Ovary (tissue), 3 donors: ENCODE measurements around the gene RNF212.

Experiments used
- POLR2A ChIP-seq: fragments of 450-650 bp; IDR thresholded peaks from one replicate; pipeline ENCODE4 v1.6.1; 2017; ENCODE audit warnings: antibody characterized with exemption, mild to moderate bottlenecking, moderate library complexity
- TF ChIP-seq, protein P1 (sequence below), 3 donors: fragments of 450-650 bp in 2 of 3; fragments of 200-600 bp in 1 of 3; IDR thresholded peaks; one replicate each; pipeline versions ENCODE4 v1.5.1 to v1.8.0; 2016 to 2022; ENCODE audit warnings: antibody characterized with exemption in 3 of 3, mild to moderate bottlenecking in 1 of 3
- donor health status: DM: no; HTN: no; CAD: no.

DNA sequence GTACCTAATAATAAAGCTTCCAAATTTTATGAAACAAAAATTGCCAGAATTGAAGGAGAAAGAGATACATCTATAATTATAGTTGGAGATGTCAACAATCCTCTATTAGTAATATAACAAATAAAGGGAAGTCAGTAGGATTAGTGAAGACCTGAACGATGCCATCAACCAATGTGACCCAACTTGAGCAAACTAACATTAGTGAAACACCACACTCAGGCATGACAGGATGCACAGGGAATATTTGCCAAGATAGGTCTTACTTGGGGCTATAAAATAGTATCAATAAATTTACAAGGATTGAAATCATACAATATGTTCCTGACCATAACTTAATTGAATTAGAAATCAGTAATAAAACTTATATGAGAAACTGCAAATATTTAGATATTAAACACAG, 47.0 kb upstream of the RNF212 start:
- no peak for TF ChIP-seq POLR2A
- TF ChIP-seq, protein P1, sequence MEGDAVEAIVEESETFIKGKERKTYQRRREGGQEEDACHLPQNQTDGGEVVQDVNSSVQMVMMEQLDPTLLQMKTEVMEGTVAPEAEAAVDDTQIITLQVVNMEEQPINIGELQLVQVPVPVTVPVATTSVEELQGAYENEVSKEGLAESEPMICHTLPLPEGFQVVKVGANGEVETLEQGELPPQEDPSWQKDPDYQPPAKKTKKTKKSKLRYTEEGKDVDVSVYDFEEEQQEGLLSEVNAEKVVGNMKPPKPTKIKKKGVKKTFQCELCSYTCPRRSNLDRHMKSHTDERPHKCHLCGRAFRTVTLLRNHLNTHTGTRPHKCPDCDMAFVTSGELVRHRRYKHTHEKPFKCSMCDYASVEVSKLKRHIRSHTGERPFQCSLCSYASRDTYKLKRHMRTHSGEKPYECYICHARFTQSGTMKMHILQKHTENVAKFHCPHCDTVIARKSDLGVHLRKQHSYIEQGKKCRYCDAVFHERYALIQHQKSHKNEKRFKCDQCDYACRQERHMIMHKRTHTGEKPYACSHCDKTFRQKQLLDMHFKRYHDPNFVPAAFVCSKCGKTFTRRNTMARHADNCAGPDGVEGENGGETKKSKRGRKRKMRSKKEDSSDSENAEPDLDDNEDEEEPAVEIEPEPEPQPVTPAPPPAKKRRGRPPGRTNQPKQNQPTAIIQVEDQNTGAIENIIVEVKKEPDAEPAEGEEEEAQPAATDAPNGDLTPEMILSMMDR (IDR thresholded peaks at IDR 0.05): no peak
